Psoas muscle (tissue), 8 donors: Measurements from ENCODE around the gene CARMIL1. TPM values are rescaled to one million over a fixed set of nuclear protein-coding genes. Genes with fewer than 3 reads are reported as not detected.

Experiments
- ATAC-seq, 4 donors: fragments of 200-7000 bp; cut with Tn5 transposase; one replicate each; pipeline ENCODE4 v1.9.1; 2020; ENCODE audit warnings: moderate library complexity in 3 of 4, mild to moderate bottlenecking in 2 of 4
- DNase-seq, 2 donors: peaks; one replicate each; pipeline ENCODE4 v3.0.0-alpha.2; 2020
- H3K27ac ChIP-seq: fragments of 200-600 bp; one replicate; pipeline ENCODE4 v1.8.0; 2022
- H3K27me3 ChIP-seq, 3 donors: fragments of 200-600 bp in 1 of 3; one replicate each; pipeline versions ENCODE4 v1.6.1 to v1.8.0; 2013 to 2022; ENCODE audit warnings: low read length in 2 of 3, mild to moderate bottlenecking in 2 of 3, moderate library complexity in 1 of 3; ENCODE audit not compliant: insufficient read depth in 3 of 3
- H3K36me3 ChIP-seq, 2 donors: fragments of 200-600 bp in 1 of 2; one replicate each; pipeline versions ENCODE4 v1.6.1 to v1.8.0; 2013 to 2022; ENCODE audit warnings: low read depth in 1 of 2, mild to moderate bottlenecking in 1 of 2, moderate library complexity in 1 of 2; ENCODE audit not compliant: insufficient read depth in 1 of 2
- H3K4me1 ChIP-seq: fragments of 200-600 bp; one replicate; pipeline ENCODE4 v1.8.0; 2022
- H3K4me3 ChIP-seq: fragments of 200-600 bp; one replicate; pipeline ENCODE4 v1.8.0; 2022; ENCODE audit warnings: mild to moderate bottlenecking
- H3K9me3 ChIP-seq: fragments of 200-600 bp; one replicate; pipeline ENCODE4 v1.8.0; 2022
- CTCF ChIP-seq: fragments of 200-600 bp; IDR thresholded peaks from one replicate; pipeline ENCODE4 v1.8.0; 2022; ENCODE audit warnings: antibody characterized with exemption
- WGBS, 3 donors: extraction: QIAGEN DNeasy Blood & Tissue Kit; methylation state at CpG; one replicate each; pipeline versions ENCODE4 v1.1.6 to v1.1.7; 2013; 5-methylcytosine and 5-hydroxymethylcytosine counted together
- intact Hi-C, 2 donors: fragments of 100-400 bp; cut with DNase I; formaldehyde crosslinking; loops; one replicate each; pipeline versions ENCODE4 v1.11.0 to v1.14.2; 2022
- polyA plus RNA-seq, 3 donors: library from polyadenylated mRNA; stranded (reverse); fragments of 200-250 nt; gene quantifications; one replicate each; pipeline ENCODE4 v1.2.3, GENCODE V29; 2013
- total RNA-seq, 4 donors: library from RNA; stranded (reverse); fragmentation: NEBNext Ultra II Directional in 2 of 4; extraction: Animal tissue kit (Norgen Biotek cat#: 25700) in 2 of 4; gene quantifications; one replicate each; pipeline versions ENCODE4 v1.2.1 to v1.2.4, GENCODE V29; 2021 to 2023
- donor health status: healthy with polysubstance abuse.
- donor health status: DM: no; HTN: no; CAD: no; lungs with moderate emphysema.
- donor health status: Bipolar disorder and iron deficiency.
- donor health status: healthy.
- donor health status: DM: yes; HTN: yes; CAD: no.
- donor health status: DM: no; HTN: no; CAD: no.
- donor health status: DM: no; HTN: no; CAD: no.
- donor health status: DM: yes; HTN: yes; CAD: no.

CARMIL1 gene
- total and polyA plus RNA-seq, 7 donors = 0.11 to 1.0 (median 0.76) TPM

GRCh38 chr6:25309886-25310285 is 30.7 kb downstream of the CARMIL1 start:
- TF ChIP-seq CTCF = no peak
- H3K9me3 ChIP-seq = no peaks in the 10 kb centered on the region
- H3K36me3 ChIP-seq = no peaks in the 10 kb centered on the region
- ATAC-seq (no peak), DNase-seq (no peak)
- intact Hi-C loops = no loop called here
- H3K4me3 ChIP-seq = no peak overlapping the region
- peaks cover 0 to 2% (median 0%) of the 10 kb centered on the region in 3 donors for H3K27me3 ChIP-seq
- no peak overlapping the region for H3K27ac ChIP-seq
- no peaks in the 10 kb centered on the region for H3K4me1 ChIP-seq
- 78 to 97% (median 79%) methylated on average over 8 of the region's 8 CpGs for WGBS, 3 donors

GRCh38 chr6:25311331-25311840 is 32.2 kb downstream of the CARMIL1 start:
- Histone ChIP-seq H3K36me3 (no peaks in the 10 kb centered on the region), H3K27me3 (peaks cover 0 to 2% (median 0%) of the 10 kb centered on the region in 3 donors), H3K9me3 (no peaks in the 10 kb centered on the region), H3K27ac (no peak overlapping the region), H3K4me3 (no peak overlapping the region), H3K4me1 (no peaks in the 10 kb centered on the region)
- ATAC-seq = no peak
- intact Hi-C loops = no loop called here
- no peak for DNase-seq
- WGBS, 3 donors = 90 to 100% (median 91%) methylated on average over 1 of the region's 1 CpG
- no peak for TF ChIP-seq CTCF

GRCh38 chr6:25312034-25312620 is 33.0 kb downstream of the CARMIL1 start:
- Histone ChIP-seq H3K4me1 (no peaks in the 10 kb centered on the region), H3K9me3 (no peaks in the 10 kb centered on the region), H3K27ac (no peak overlapping the region), H3K27me3 (peaks cover 0 to 2% (median 0%) of the 10 kb centered on the region in 3 donors), H3K36me3 (no peaks in the 10 kb centered on the region), H3K4me3 (no peak overlapping the region)
- 43 to 48% (median 44%) methylated on average over 2 of the region's 2 CpGs for WGBS, 3 donors
- no peak for TF ChIP-seq CTCF
- DNase-seq = no peak
- intact Hi-C loops = no loop called here
- peak in 1 of 4 donors; percentile 38 for ATAC-seq

- H3K9me3 ChIP-seq = no peaks in the 10 kb centered on the region
- TF ChIP-seq CTCF = no peak
- no peak overlapping the region for H3K4me3 ChIP-seq
- no peaks in the 10 kb centered on the region for H3K36me3 ChIP-seq
- H3K4me1 ChIP-seq = no peaks in the 10 kb centered on the region
- 2 to 7% (median 3%) methylated on average over 2 of the region's 2 CpGs for WGBS, 3 donors
- ATAC-seq (no peak), DNase-seq (no peak)
- H3K27me3 ChIP-seq = peaks cover 0 to 2% (median 0%) of the 10 kb centered on the region in 3 donors
- intact Hi-C loops = no loop called here
- no peak overlapping the region for H3K27ac ChIP-seq
Measured at GRCh38 chr6:25312703-25313102, 33.5 kb downstream of the CARMIL1 start.
